Measurements from ENCODE around the gene CACFD1.

- no peak for TF ChIP-seq POLR2AphosphoS5 (IDR thresholded peaks at IDR 0.05; ENCODE audit: low read depth, low read length)
- TF ChIP-seq TAF1 (IDR thresholded peaks at IDR 0.05; ENCODE audit: borderline replicate concordance, insufficient read depth, low read length): no peak
- no peak for TF ChIP-seq REST (IDR thresholded peaks at IDR 0.05; ENCODE audit: insufficient read depth in 1 of 2, low read depth in 2 of 2, low read length in 2 of 2)
Observed at GRCh38 chr9:133425049-133425632, 34.6 kb upstream of the CACFD1 start.
